GM23248 (cell line): ENCODE measurements around the gene TOM1. TPM values are rescaled to one million over a fixed set of nuclear protein-coding genes. Genes with fewer than 3 reads are reported as not detected.

ENCODE experiments used
- DNase-seq: peaks from one replicate; pipeline ENCODE4 v3.0.0-alpha.2; 2015
- H2AFZ ChIP-seq: fragments of 200-600 bp; sonication (generic); 2 replicates; pipeline ENCODE4 v1.6.1; 2016; ENCODE audit warnings: antibody characterized with exemption
- H3F3A ChIP-seq: fragments of 200-600 bp; sonication (generic); 2 replicates; pipeline ENCODE4 v1.6.1; 2016; ENCODE audit warnings: mild to moderate bottlenecking, antibody characterized with exemption, mixed run types; ENCODE audit not compliant: insufficient read depth
- H3K27ac ChIP-seq: fragments of 200-600 bp; sonication (generic); 2 replicates; pipeline ENCODE4 v1.5.1; 2016; ENCODE audit warnings: mild to moderate bottlenecking
- H3K27me3 ChIP-seq: fragments of 200-600 bp; sonication (generic); replicated peaks from 2 replicates; pipeline ENCODE4 v1.6.1; 2016; ENCODE audit warnings: mild to moderate bottlenecking; ENCODE audit not compliant: insufficient read depth
- H3K36me3 ChIP-seq: fragments of 200-600 bp; sonication (generic); 2 replicates; pipeline ENCODE4 v1.6.1; 2016; ENCODE audit warnings: low read depth, mild to moderate bottlenecking
- H3K4me1 ChIP-seq: fragments of 200-600 bp; sonication (generic); 2 replicates; pipeline ENCODE4 v1.6.1; 2016; ENCODE audit warnings: mild to moderate bottlenecking; ENCODE audit not compliant: insufficient read depth
- H3K4me2 ChIP-seq: fragments of 200-600 bp; sonication (generic); one replicate; pipeline ENCODE4 v1.6.1; 2016; ENCODE audit warnings: mild to moderate bottlenecking; ENCODE audit not compliant: unreplicated experiment
- H3K4me3 ChIP-seq: fragments of 200-600 bp; sonication (generic); 2 replicates; pipeline ENCODE4 v1.5.1; 2016; ENCODE audit warnings: mild to moderate bottlenecking
- H3K79me2 ChIP-seq: fragments of 200-600 bp; sonication (generic); 2 replicates; pipeline ENCODE4 v1.6.1; 2016; ENCODE audit warnings: mild to moderate bottlenecking; ENCODE audit not compliant: insufficient read depth
- H3K9ac ChIP-seq: fragments of 200-600 bp; sonication (generic); 2 replicates; pipeline ENCODE4 v1.6.1; 2016; ENCODE audit warnings: mild to moderate bottlenecking
- H3K9me2 ChIP-seq: fragments of 200-600 bp; sonication (generic); 2 replicates; pipeline ENCODE4 v1.6.1; 2016; ENCODE audit warnings: mixed run types, mild to moderate bottlenecking, moderate library complexity; ENCODE audit not compliant: insufficient read depth
- H3K9me3 ChIP-seq: fragments of 200-600 bp; sonication (generic); one replicate; pipeline ENCODE4 v1.6.1; 2017; ENCODE audit warnings: low read depth
- H4K20me1 ChIP-seq: fragments of 200-600 bp; sonication (generic); 2 replicates; pipeline ENCODE4 v1.6.0; 2016; ENCODE audit not compliant: insufficient read depth
- EZH2 ChIP-seq: fragments of 200-600 bp; sonication (generic); IDR thresholded peaks from 2 replicates; pipeline ENCODE4 v1.6.1; 2018; ENCODE audit warnings: antibody characterized with exemption, mild to moderate bottlenecking; ENCODE audit not compliant: insufficient read depth, poor library complexity, severe bottlenecking
- EZH2phosphoT487 ChIP-seq: fragments of 200-600 bp; sonication (generic); IDR thresholded peaks from 2 replicates; pipeline ENCODE4 v1.6.1; 2018; ENCODE audit warnings: antibody characterized with exemption, moderate library complexity, mild to moderate bottlenecking, low read depth; ENCODE audit not compliant: insufficient read depth
- WGBS, 2 experiments: methylation state at CpG; one replicate each; pipeline ENCODE4 v1.1.6; 2015 to 2017; ENCODE audit warnings: low lambda C conversion rate in 2 of 2, low coverage in 1 of 2; ENCODE audit errors: missing lambda C conversion rate in 2 of 2; 5-methylcytosine and 5-hydroxymethylcytosine counted together
- in situ Hi-C: fragments of 300-500 bp; cut with MboI; formaldehyde crosslinking; loops from 2 replicates; pipeline ENCODE4 v1.15.0; 2020
- polyA plus RNA-seq: library from polyadenylated mRNA; unstranded; fragments of >200 nt; fragmentation: Nextera tagmentation; extraction: Ambion mirVana; gene quantifications from 2 replicates; pipeline ENCODE4 v1.2.1, GENCODE V29; 2016
- total RNA-seq: library from RNA; depleted of rRNA; stranded (reverse); fragments of >200 nt; shearing (Covaris generic); gene quantifications from 2 replicates; pipeline ENCODE4 v1.2.3, GENCODE V29; 2014

Gene TOM1
- total and polyA plus RNA-seq, 2 experiments from 2014 or later: 61.3 to 69.7 TPM

- H3K9me3 ChIP-seq: no peaks in the 10 kb centered on the region
- in situ Hi-C loops: no loop called here
- H3K4me2 ChIP-seq: no peak overlapping the region
- peaks cover 4% of the 10 kb centered on the region; the same call in 1 of the 2 replicates for H3K36me3 ChIP-seq
- WGBS, 2 experiments: 86 to 92% methylated on average over 9 to 19 of the region's 19 CpGs
- H3K4me1 ChIP-seq: peaks cover 14% of the 10 kb centered on the region
- TF ChIP-seq EZH2phosphoT487 (no peak), EZH2 (no peak)
- H3K9me2 ChIP-seq: no peaks in the 10 kb centered on the region
- no peaks in the 10 kb centered on the region for H4K20me1 ChIP-seq
- H3F3A ChIP-seq: peaks cover 6% of the 10 kb centered on the region; the same call in 1 of the 2 replicates
- no peak overlapping the region for H3K9ac ChIP-seq
- no peak for DNase-seq
- H2AFZ ChIP-seq: no peak overlapping the region
- no peak overlapping the region for H3K27ac ChIP-seq
- no peaks in the 10 kb centered on the region for H3K27me3 ChIP-seq
- H3K79me2 ChIP-seq: no peaks in the 10 kb centered on the region
- no peak overlapping the region for H3K4me3 ChIP-seq
Observed at GRCh38 chr22:35346596-35347220, 47.0 kb downstream of the TOM1 start.

GRCh38 chr22:35347462-35347861 lies 47.8 kb downstream of the TOM1 start:
- H3K9ac ChIP-seq: no peak overlapping the region
- H3K9me3 ChIP-seq: no peaks in the 10 kb centered on the region
- H3K4me2 ChIP-seq: no peak overlapping the region
- TF ChIP-seq EZH2 (no peak), EZH2phosphoT487 (no peak)
- no peaks in the 10 kb centered on the region for H3K9me2 ChIP-seq
- H3K27me3 ChIP-seq: no peaks in the 10 kb centered on the region
- no peak overlapping the region for H2AFZ ChIP-seq
- no peaks in the 10 kb centered on the region for H4K20me1 ChIP-seq
- H3K4me1 ChIP-seq: peaks cover 15% of the 10 kb centered on the region
- peaks cover 4% of the 10 kb centered on the region; the same call in 1 of the 2 replicates for H3K36me3 ChIP-seq
- H3F3A ChIP-seq: peaks cover 6% of the 10 kb centered on the region; the same call in 1 of the 2 replicates
- 90 to 92% methylated on average over 10 of the region's 10 CpGs for WGBS, 2 experiments
- DNase-seq: no peak
- no peak overlapping the region for H3K4me3 ChIP-seq
- H3K79me2 ChIP-seq: no peaks in the 10 kb centered on the region
- in situ Hi-C loops: no loop called here
- no peak overlapping the region for H3K27ac ChIP-seq

- Histone ChIP-seq H3K4me1 (peaks cover 15% of the 10 kb centered on the region), H3K79me2 (no peaks in the 10 kb centered on the region), H3K9me2 (no peaks in the 10 kb centered on the region), H3F3A (peaks cover 6% of the 10 kb centered on the region; the same call in 1 of the 2 replicates), H3K4me2 (no peak overlapping the region), H2AFZ (no peak overlapping the region), H3K9me3 (no peaks in the 10 kb centered on the region), H3K9ac (no peak overlapping the region), H4K20me1 (no peaks in the 10 kb centered on the region), H3K27me3 (no peaks in the 10 kb centered on the region), H3K4me3 (no peak overlapping the region), H3K36me3 (peaks cover 4% of the 10 kb centered on the region; the same call in 1 of the 2 replicates), H3K27ac (no peak overlapping the region)
- TF ChIP-seq EZH2phosphoT487: no peak
- no peak for TF ChIP-seq EZH2
- DNase-seq: no peak
- WGBS, 2 experiments: 91 to 94% methylated on average over 16 of the region's 18 CpGs
- in situ Hi-C loops: no loop called here
Observed at GRCh38 chr22:35348026-35348590, 48.4 kb downstream of the TOM1 start.

DNA sequence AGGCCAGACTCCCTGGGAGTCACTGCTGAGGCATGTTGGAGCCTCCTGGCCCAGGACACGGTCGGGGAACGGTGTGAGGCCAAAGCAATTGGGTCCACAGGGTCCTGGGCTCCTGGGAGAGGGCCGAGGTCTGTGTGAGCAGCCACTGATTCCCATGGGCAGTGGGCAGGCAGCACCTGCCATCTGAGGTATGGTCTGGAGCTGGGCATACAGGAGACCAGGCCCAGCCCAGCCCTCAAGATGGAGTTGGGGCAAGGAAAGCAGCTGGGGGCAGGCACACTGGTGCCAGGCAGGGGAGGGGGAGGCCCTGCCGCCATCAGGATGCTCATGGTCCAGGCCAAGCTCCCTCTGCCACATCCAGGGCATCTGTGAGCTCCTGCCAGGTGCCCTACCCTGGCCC lies 49.0 kb downstream of the TOM1 start:
- no peaks in the 10 kb centered on the region for H3K27me3 ChIP-seq
- no peak overlapping the region for H3K9ac ChIP-seq
- peaks cover 15% of the 10 kb centered on the region for H3K4me1 ChIP-seq
- peaks cover 6% of the 10 kb centered on the region; the same call in 1 of the 2 replicates for H3F3A ChIP-seq
- WGBS, 2 experiments: 92 to 95% methylated on average over 5 of the region's 5 CpGs
- no peak overlapping the region for H3K4me2 ChIP-seq
- H3K36me3 ChIP-seq: no peaks in the 10 kb centered on the region; the same call in 1 of the 2 replicates
- H3K9me2 ChIP-seq: no peaks in the 10 kb centered on the region
- no peaks in the 10 kb centered on the region for H3K79me2 ChIP-seq
- no peaks in the 10 kb centered on the region for H4K20me1 ChIP-seq
- no peak for DNase-seq
- H3K27ac ChIP-seq: no peak overlapping the region
- no peak overlapping the region for H2AFZ ChIP-seq
- H3K9me3 ChIP-seq: no peaks in the 10 kb centered on the region
- no peak overlapping the region for H3K4me3 ChIP-seq
- TF ChIP-seq EZH2phosphoT487: no peak
- TF ChIP-seq EZH2: no peak
- in situ Hi-C loops: no loop called here
